ENCODE data around the gene DRC3.
"Not testable (repeated sequence)": the region's sequence is repeated elsewhere in the genome, so short reads cannot be mapped to it uniquely, and the experiment has no call there.

DRC3 gene

GRCh38 chr17:17990282-17990681 lies 17.6 kb downstream of the DRC3 start:
- no peak for DNase-seq (ENCODE audit: extremely low read depth, insufficient read length)
- no peaks in the 10 kb centered on the region for H3K36me3 ChIP-seq (ENCODE audit: control insufficient read depth, insufficient read depth, low read length)
- H3K27me3 ChIP-seq (replicated peaks; ENCODE audit: control insufficient read depth, insufficient read depth, low read length), result no peaks in the 10 kb centered on the region
- TF ChIP-seq CTCF (IDR thresholded peaks at IDR 0.05; ENCODE audit: insufficient read depth, low read length, poor library complexity, severe bottlenecking), result no peak
- no peak overlapping the region for H3K4me3 ChIP-seq (replicated peaks; ENCODE audit: low read depth, low read length)

GRCh38 chr17:17993366-17993765 lies 20.7 kb downstream of the DRC3 start:
- H3K36me3 ChIP-seq (ENCODE audit: control insufficient read depth, insufficient read depth, low read length), result no peaks in the 10 kb centered on the region
- no peaks in the 10 kb centered on the region for H3K27me3 ChIP-seq (replicated peaks; ENCODE audit: control insufficient read depth, insufficient read depth, low read length)
- TF ChIP-seq CTCF (IDR thresholded peaks at IDR 0.05; ENCODE audit: insufficient read depth, low read length, poor library complexity, severe bottlenecking), result no peak
- H3K4me3 ChIP-seq (replicated peaks; ENCODE audit: low read depth, low read length), result no peak overlapping the region
- no peak for DNase-seq (ENCODE audit: extremely low read depth, insufficient read length)

GRCh38 chr17:17993852-17994251 lies 21.2 kb downstream of the DRC3 start:
- no peak for DNase-seq (ENCODE audit: extremely low read depth, insufficient read length)
- Histone ChIP-seq H3K4me3 (replicated peaks; ENCODE audit: low read depth, low read length) (no peak overlapping the region), H3K36me3 (ENCODE audit: control insufficient read depth, insufficient read depth, low read length) (no peaks in the 10 kb centered on the region), H3K27me3 (replicated peaks; ENCODE audit: control insufficient read depth, insufficient read depth, low read length) (no peaks in the 10 kb centered on the region)
- no peak for TF ChIP-seq CTCF (IDR thresholded peaks at IDR 0.05; ENCODE audit: insufficient read depth, low read length, poor library complexity, severe bottlenecking)

- no peak overlapping the region for H3K4me3 ChIP-seq (replicated peaks; ENCODE audit: low read depth, low read length)
- no peak for DNase-seq (ENCODE audit: extremely low read depth, insufficient read length)
- TF ChIP-seq CTCF (IDR thresholded peaks at IDR 0.05; ENCODE audit: insufficient read depth, low read length, poor library complexity, severe bottlenecking), result peak; percentile 36
- no peaks in the 10 kb centered on the region for H3K36me3 ChIP-seq (ENCODE audit: control insufficient read depth, insufficient read depth, low read length)
- no peaks in the 10 kb centered on the region for H3K27me3 ChIP-seq (replicated peaks; ENCODE audit: control insufficient read depth, insufficient read depth, low read length)
Observed at GRCh38 chr17:17994271-17995069, 21.8 kb downstream of the DRC3 start.

GRCh38 chr17:17995887-17996286 lies 23.2 kb downstream of the DRC3 start:
- not testable (repeated sequence) for DNase-seq (ENCODE audit: extremely low read depth, insufficient read length); H3K27me3 ChIP-seq (replicated peaks; ENCODE audit: control insufficient read depth, insufficient read depth, low read length); H3K4me3 ChIP-seq (replicated peaks; ENCODE audit: low read depth, low read length); H3K36me3 ChIP-seq (ENCODE audit: control insufficient read depth, insufficient read depth, low read length)

GRCh38 chr17:17998934-17999333 lies 26.3 kb downstream of the DRC3 start:
- DNase-seq (ENCODE audit: extremely low read depth, insufficient read length), result no peak
- TF ChIP-seq CTCF (IDR thresholded peaks at IDR 0.05; ENCODE audit: insufficient read depth, low read length, poor library complexity, severe bottlenecking), result no peak
- Histone ChIP-seq H3K27me3 (replicated peaks; ENCODE audit: control insufficient read depth, insufficient read depth, low read length) (no peaks in the 10 kb centered on the region), H3K36me3 (ENCODE audit: control insufficient read depth, insufficient read depth, low read length) (no peaks in the 10 kb centered on the region), H3K4me3 (replicated peaks; ENCODE audit: low read depth, low read length) (no peak overlapping the region)
